Stimulated activated CD4-positive, alpha-beta T cell treated with anti-CD3 and anti-CD28 coated beads, Interleukin-2, amount 100 ng/mL, for 24 hours (primary cell): ENCODE measurements around the gene TMEM203.
"Not testable (repeated sequence)": the region's sequence is repeated elsewhere in the genome, so short reads cannot be mapped to it uniquely, and the experiment has no call there.

ENCODE experiments used
- DNase-seq, 2 donors: peaks; one replicate each; pipeline ENCODE4 v3.0.0-alpha.2; 2020

Gene TMEM203

DNA sequence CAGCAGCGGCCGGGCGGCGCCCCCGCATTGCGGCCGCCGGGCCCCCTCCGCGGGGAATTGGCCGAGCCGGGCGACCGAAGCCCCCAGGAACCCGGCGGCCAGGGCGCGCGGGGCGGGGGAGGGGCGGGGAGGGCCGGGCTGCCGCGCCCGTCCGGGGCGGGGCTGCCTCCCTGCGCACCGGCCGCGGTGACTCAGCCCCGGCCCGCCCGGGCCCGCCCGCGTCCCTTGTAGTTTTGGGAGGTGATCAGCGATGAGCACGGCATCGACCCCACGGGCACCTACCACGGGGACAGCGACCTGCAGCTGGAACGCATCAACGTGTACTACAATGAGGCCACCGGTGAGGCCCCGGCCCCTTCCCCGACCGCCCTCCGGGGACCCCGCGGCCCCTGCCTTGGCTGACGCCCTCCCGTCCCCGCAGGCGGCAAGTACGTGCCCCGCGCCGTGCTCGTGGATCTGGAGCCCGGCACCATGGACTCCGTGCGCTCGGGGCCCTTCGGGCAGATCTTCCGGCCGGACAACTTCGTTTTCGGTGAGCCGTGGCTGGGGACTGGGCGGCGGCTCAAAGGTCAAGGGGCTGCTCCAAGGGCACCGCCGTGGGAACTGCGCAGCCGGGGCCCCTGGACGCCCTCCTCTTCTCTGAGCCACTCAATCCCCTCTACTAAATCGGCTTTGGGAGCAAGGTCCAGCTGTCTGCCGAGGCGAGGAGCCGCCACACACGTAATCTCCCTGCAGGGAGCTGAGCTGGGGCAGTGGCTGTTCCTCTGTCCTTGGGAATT, 36.2 kb upstream of the TMEM203 start:
- DNase-seq = peak; percentile 73 to 75

GRCh38 chr9:137240841-137241489, 35.5 kb upstream of the TMEM203 start, which contains the start of gene TUBB4B:
Gene TUBB4B (plus strand): TSS chr9:137241287. CDS start chr9:137241361, 74 bp downstream.
- peak; percentile 94 to 96 for DNase-seq

DNA sequence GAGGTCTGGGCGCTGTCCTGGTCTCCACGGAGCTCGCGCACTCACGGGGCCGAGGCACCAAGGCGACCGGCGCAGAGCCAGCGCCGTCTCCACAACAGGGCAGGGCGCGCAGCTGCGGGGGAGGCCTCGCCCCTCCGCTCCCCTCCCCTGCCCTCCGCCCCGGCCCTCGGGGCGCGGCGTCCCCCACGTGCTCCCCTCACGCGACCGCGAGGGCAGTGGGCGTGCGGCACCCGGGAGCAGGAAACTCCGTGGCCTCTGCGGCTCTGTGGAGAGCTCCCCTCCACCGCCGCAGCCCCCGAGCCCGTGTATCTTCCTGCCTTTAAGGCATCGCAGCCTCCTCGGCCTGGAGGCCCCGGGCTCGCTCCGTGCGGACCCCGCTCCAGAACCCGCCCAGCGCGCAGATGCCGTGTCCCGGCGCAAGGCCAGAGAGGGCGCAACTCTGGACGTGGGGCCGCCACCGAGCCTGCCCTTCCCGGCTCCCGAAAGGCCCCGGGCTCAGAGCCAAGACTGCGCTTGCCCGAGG, 34.9 kb upstream of the TMEM203 start:
- DNase-seq = peak; percentile 68 to 74

- DNase-seq = not testable (repeated sequence)
Observed at GRCh38 chr9:137239541-137240200, 34.2 kb upstream of the TMEM203 start.

GRCh38 chr9:137237759-137238726, 32.6 kb upstream of the TMEM203 start:
- DNase-seq = no peak

DNA sequence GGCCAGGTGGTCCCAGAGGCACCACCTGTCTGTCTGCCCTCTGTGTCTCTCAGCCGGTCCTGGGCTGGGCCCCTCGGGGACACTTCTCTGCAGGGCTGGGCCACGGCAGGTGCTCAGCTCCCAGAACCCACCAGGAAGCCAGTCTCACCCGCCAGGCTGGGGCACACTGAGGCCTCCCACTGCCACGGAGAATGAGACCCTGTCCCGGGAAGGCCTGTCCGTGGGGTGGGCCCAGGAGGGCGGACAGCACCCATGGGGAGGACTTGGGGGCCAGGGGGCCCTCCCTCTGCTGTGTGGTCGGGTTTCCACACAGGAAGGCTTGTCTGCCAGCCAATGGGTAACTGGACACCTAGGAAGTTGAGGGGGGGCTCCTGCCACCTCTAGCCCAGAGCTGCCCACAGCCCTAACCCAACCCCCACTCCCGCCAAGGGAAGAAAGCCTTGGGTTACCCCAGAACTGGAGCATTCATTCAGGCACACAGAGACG, 31.5 kb upstream of the TMEM203 start:
- DNase-seq = no peak

DNA sequence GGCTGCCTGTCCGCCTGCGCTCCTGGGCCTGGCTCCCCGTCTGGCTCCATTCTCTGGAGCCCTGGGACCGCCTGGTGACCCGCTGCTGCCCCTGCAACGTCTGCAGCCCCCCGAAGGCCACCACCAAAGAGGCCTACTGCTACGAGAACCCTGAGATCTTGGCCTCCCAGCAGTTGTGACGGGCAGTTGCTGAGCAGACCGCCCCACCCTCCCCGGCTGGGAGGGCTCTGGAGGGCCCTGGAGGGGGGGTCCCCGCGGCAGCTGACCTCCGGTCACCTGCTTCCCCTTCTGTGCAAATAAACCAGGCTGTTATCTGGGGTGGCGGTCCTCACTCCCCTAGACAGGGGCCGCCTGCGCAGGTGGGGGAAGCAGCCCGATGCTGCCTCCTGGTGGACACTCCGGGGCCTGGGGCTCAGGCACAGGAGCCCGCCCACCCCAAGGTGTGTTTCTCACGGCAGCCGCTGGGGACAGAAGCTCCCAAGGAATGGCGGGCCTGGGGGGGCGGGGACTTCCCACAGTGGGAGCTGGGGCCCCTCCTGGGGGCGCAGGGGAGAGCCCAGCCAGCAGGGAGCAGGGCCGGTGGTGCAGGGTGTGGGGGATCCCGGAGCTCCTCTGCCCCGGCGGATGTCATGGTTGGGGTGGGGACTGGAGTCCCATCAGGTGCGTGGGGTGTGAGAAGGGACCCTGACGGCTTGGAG, 30.9 kb upstream of the TMEM203 start:
- peak; percentile 95 to 96 for DNase-seq

- no peak for DNase-seq
Observed at GRCh38 chr9:137235424-137236237, 30.2 kb upstream of the TMEM203 start.

DNA sequence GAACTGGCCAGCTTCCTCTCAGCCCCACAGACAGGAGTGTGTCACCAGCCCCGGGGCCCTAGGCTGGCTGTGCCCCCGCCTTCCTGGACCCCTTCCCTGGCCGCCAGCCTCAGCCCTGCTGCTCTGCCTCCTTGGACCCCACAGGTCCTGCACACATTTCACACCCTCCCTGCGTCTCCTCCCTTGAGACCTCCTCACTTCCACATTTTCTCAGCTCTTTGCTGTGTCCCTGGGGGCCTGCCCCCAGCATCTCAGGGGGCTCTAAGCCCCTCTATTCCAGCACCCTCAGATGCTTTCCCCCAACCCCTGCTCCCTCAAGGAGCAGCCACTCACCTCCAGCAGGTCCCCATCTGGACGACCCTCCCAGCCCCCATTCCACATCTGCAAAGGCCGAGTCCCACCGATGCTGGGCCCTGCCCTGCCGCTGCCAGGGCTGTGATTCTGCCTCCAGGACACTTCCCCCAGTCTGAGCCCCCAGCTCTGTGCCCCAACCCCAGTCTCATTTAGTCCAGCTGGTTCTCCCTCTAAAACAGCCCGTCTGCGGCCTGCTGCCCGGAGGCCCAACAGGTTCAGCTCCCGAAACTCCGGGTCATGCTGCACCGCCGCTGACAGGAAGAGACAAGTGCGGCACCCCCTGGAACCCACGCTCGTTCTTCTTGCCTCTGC, 29.4 kb upstream of the TMEM203 start:
- no peak for DNase-seq

GRCh38 chr9:137234055-137234697, 28.7 kb upstream of the TMEM203 start:
- no peak for DNase-seq

GRCh38 chr9:137233143-137233980, 27.9 kb upstream of the TMEM203 start:
- no peak for DNase-seq

GRCh38 chr9:137232510-137232909, 27.1 kb upstream of the TMEM203 start:
- DNase-seq = no peak

- no peak for DNase-seq
Observed at GRCh38 chr9:137232101-137232500, 26.7 kb upstream of the TMEM203 start.

GRCh38 chr9:137231372-137232039, 26.1 kb upstream of the TMEM203 start:
- no peak for DNase-seq

DNA sequence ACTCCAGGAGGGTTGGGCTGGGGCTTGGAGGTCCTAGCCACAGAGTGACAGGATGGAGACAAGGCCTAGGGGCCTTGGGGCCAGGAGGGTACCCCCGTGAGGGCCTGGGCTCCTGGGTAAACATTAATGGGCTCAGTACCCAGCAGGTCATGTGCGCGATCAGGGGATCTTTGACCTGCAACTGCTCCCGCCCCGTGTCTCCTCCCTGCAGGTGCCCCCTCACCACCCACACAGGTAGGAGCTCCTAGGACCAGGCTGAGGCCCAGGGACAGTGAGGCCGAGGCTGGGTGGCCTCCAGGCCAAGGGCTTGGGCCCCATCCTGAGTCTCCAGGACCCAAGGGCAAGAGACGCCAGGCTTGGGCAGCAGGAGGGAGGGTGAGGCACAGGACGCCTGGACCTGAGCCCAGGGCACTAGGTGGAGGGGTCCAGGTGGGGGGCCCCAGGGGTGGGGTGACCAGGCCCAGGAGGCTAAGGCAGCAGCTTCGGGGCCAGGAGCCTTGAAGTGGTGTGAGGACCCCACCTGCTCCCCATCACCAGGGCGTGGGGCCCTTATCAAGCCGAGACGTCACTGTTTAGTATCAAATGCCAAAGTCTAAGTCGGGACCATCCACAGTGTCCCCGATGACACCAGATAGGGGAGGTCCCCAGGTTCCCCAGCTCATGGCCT, 25.4 kb upstream of the TMEM203 start, which contains the start of gene SLC34A3:
Gene SLC34A3 (plus strand): TSS at position 197 of the 667 bp plus-strand sequence. CDS start 802 bp downstream, outside the sequence.
- no peak for DNase-seq

DNA sequence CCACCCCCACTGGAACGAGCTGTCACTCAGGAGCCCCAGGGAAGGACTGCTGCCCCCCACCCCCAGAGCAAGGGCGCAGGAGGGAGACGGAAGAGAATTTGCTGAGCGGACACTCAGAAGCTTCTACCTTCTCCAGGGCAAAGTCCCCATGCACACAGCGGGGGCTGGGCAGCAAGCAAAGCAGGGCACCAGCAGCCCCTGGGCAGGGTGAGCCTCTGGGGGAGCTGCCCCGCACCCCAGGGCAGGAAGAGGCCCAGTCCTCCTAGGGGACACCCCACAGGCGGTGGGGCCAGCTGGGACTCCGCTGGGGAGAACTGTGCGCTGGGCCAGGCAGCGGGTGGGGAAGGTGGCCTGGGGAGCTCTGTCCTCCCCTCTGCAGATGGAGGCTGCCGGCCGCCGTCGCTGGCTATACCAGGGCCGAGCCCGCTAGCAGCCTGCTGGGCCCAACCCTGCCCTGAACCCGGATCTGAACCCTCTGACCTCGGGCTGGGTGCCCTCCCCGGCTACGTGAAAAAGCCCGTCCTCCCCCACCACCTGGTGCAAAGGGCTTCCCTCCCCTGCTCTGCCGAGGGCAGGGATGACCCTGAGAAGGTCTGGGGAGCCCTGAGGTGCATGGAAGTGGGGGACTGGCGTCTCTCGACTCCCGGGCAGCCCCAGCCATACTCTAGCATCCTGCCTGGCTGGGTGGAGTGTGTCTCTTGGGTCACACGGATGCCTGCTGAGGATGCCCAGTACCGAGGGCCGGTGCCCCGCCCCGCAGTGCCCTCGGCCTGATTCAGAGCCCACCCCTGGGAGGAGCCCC, 24.7 kb upstream of the TMEM203 start:
- no peak for DNase-seq
